Stimulated activated CD8-positive, alpha-beta memory T cell treated with anti-CD3 and anti-CD28 coated beads, Interleukin-2, amount 100 ng/mL, for 1 hour (primary cell): ENCODE measurements around the gene THSD1.
"Not testable (repeated sequence)": the region's sequence is repeated elsewhere in the genome, so short reads cannot be mapped to it uniquely, and the experiment has no call there.

Experiments
- DNase-seq, 2 donors: peaks; one replicate each; pipeline ENCODE4 v3.0.0-alpha.2; 2020; ENCODE audit warnings: low read depth in 2 of 2

THSD1 gene

DNA sequence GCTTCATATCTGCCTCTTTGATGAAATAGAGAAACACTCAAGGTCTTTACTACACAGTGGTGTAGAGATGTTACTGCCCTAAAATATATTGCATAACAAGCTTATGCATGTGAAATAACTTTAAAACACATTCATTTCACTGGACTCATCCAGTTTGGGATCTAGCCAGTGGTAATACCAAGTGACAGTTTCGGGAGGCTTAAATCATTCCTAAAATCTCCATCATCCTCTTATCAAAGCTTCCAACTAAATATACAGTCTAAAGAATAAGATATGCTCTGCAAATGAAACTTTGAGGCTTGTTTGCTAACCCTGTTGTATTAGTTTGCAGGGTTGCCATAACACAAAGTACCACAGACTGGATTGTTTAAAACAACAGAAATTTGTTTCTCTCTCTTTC, 52.8 kb downstream of the THSD1 start:
- no peak for DNase-seq

DNA sequence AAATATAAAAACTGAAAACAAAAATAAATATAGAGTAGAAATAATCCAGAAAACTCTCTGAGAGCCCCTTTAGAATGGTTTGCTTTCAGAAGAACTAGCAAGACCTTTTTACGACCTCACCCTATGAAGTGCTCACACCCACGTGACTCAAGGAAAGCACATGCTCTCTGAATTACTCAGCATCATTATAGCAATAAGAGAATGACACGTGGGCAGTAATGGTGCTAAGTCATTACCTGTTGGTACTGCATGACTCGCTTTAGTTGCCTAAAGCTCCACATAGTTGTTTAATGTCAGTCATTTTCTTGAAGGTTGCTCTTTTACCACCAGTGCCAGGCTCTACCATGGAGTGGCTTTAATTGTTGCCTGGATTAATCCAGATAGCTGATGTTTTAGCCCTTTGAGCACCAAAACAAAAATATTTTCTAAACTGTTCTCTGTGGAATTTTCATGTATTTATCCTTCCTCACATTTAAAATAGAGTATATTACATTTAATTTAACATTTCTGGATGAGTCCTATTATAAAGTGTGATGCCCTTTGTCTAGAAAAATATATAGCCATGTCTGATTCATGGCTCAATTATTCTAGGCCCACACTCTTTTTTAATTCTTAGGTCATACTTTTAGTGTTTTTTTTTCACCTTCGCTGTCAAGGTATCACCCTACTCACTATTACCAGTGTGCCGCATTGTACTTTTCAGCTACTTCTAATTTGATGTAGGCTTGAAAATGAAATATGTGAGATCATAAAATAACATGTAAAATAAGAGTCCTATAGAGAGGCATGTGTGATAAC, 56.8 kb downstream of the THSD1 start:
- no peak for DNase-seq

GRCh38 chr13:52348071-52348470, 57.9 kb downstream of the THSD1 start:
- no peak for DNase-seq

DNA sequence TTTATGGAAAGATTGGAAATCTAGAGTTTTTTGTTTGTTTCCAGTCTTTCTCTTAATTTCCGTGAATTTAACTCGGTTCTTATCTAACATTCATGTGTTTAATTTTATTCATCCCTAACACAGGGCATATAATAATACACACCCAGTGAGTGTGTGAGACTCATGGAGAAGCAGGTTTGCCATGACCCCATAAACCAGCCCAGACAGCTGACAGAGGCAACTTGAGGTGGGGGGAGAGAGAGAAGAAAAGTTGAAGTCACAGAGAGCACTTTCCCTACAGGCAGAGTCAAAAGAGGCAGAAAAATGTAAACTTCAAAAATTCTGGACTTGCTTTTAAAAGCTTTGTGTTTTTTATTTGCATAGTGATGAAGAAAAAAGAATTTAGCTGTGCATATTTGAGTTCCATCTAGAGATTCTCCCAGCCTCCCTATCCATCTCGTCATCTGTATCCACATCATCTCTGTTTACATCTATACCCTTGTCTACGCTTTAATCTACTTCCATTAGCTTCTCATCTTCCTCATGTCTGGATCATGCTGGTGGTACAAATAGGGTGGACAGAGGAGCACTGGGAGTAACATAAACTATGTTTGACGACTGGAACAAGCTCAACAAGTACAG, 60.2 kb downstream of the THSD1 start:
- no peak for DNase-seq

GRCh38 chr13:52345048-52345447, 60.9 kb downstream of the THSD1 start:
- DNase-seq: no peak

DNA sequence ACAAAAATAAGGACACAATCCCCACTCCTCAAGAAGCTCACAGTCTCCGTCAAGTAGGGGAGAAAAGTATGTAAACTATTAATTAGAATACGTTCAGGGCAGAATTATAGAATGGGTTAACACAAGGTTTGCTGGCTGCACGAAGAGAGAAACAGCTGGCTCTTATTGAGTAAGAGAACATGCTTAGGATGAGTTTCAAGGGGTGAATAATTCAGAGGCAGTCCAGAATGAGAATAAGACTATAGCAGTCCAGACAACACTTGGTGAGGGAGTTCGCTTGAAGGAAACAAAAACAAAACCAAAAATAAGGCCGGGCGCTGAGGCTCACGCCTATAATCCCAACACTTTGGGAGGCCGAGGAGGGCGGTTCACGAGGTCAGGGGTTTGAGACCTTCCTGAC, 61.9 kb downstream of the THSD1 start:
- DNase-seq: no peak

GRCh38 chr13:52342203-52342602, 63.8 kb downstream of the THSD1 start:
- DNase-seq: not testable (repeated sequence)

GRCh38 chr13:52337828-52338455, 68.0 kb downstream of the THSD1 start:
- not testable (repeated sequence) for DNase-seq

DNA sequence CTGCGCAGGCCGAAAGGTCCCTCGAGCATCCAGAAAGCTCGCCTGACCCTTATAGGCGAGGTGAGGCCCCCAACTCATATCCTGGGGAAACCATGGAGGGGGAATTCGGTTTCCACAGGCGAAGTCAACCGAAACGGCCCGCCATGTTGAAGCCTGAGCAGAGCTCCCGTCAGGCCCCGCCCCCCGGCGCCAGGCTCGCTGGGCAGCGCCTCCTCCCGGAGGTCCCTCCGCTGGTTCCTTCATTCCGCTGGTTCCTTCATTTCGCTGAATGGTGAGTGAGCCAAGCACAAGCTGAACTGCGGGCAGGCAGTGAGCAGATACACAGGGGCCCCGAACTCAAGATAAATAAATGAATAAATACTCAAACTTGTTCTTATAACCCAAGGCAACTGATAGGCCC, 71.9 kb downstream of the THSD1 start:
- not testable (repeated sequence) for DNase-seq

DNA sequence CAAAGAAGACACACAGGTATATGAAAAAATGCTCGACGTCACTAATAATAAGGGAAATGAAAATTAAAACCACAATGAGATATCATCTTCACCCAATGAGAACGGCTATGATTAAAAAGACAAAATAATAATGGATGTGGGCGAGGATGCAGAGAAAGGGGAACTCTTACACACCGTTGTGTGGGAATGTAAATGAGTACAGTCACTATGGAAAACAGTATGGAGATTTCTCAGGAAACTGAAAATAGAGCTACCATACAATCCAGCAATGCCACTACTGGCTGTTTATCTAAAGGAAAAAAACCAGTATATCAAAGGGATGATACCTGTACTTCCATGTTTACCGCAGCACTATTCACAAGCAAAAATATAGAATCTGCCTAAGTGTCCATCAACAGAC, 74.1 kb downstream of the THSD1 start:
- not testable (repeated sequence) for DNase-seq
